ENCODE measurements around the gene SERTAD3.

Gene SERTAD3

GRCh38 chr19:40452016-40452415 is 7.9 kb upstream of the SERTAD3 start:
- no peak overlapping the region for H3K9ac ChIP-seq (ENCODE audit: low read depth, low read length)
- H2AFZ ChIP-seq (ENCODE audit: low read depth, low read length), result no peak overlapping the region
- no peaks in the 10 kb centered on the region; the same call in 1 of the 2 replicates for H3K36me3 ChIP-seq (ENCODE audit: insufficient read depth, low read length)
- no peak for DNase-seq
- H4K20me1 ChIP-seq (ENCODE audit: insufficient read depth, low read length), result no peaks in the 10 kb centered on the region
- no peak overlapping the region for H3K4me2 ChIP-seq (ENCODE audit: insufficient read depth, low read length)
- ATAC-seq (ENCODE audit: insufficient read depth, low read depth), result no peak
- TF ChIP-seq EZH2 (IDR thresholded peaks at IDR 0.05; ENCODE audit: borderline replicate concordance, low read depth, low read length, severe bottlenecking), result no peak
- TF ChIP-seq CTCF (IDR thresholded peaks at IDR 0.05; ENCODE audit: borderline replicate concordance, extremely low read depth, low read length, poor library complexity, severe bottlenecking), result no peak
- no peaks in the 10 kb centered on the region for H3K9me3 ChIP-seq (ENCODE audit: insufficient read depth, low read length, severe bottlenecking)
- no peaks in the 10 kb centered on the region for H3K79me2 ChIP-seq (ENCODE audit: insufficient read depth, low read length)
- no peaks in the 10 kb centered on the region for H3K4me1 ChIP-seq (ENCODE audit: insufficient read depth, low read length)
- H3K4me3 ChIP-seq (ENCODE audit: low read depth in 1 of 2, low read length in 2 of 2), result no peak overlapping the region
- no peak overlapping the region for H3K27ac ChIP-seq (ENCODE audit: low read length)
- no peaks in the 10 kb centered on the region for H3K27me3 ChIP-seq (ENCODE audit: insufficient read depth, low read length, poor library complexity)

GRCh38 chr19:40450664-40451063 is 6.5 kb upstream of the SERTAD3 start:
- no peak overlapping the region for H2AFZ ChIP-seq (ENCODE audit: low read depth, low read length)
- H3K27ac ChIP-seq (ENCODE audit: low read length), result no peak overlapping the region
- no peak overlapping the region for H3K9ac ChIP-seq (ENCODE audit: low read depth, low read length)
- no peaks in the 10 kb centered on the region; the same call in 1 of the 2 replicates for H3K36me3 ChIP-seq (ENCODE audit: insufficient read depth, low read length)
- DNase-seq (no peak), ATAC-seq (ENCODE audit: insufficient read depth, low read depth) (no peak)
- H3K27me3 ChIP-seq (ENCODE audit: insufficient read depth, low read length, poor library complexity), result no peaks in the 10 kb centered on the region
- no peaks in the 10 kb centered on the region for H3K4me1 ChIP-seq (ENCODE audit: insufficient read depth, low read length)
- H3K9me3 ChIP-seq (ENCODE audit: insufficient read depth, low read length, severe bottlenecking), result no peaks in the 10 kb centered on the region
- H4K20me1 ChIP-seq (ENCODE audit: insufficient read depth, low read length), result no peaks in the 10 kb centered on the region
- H3K79me2 ChIP-seq (ENCODE audit: insufficient read depth, low read length), result no peaks in the 10 kb centered on the region
- no peak overlapping the region for H3K4me2 ChIP-seq (ENCODE audit: insufficient read depth, low read length)
- no peak overlapping the region for H3K4me3 ChIP-seq (ENCODE audit: low read depth in 1 of 2, low read length in 2 of 2)
- TF ChIP-seq CTCF (IDR thresholded peaks at IDR 0.05; ENCODE audit: borderline replicate concordance, extremely low read depth, low read length, poor library complexity, severe bottlenecking) (no peak), EZH2 (IDR thresholded peaks at IDR 0.05; ENCODE audit: borderline replicate concordance, low read depth, low read length, severe bottlenecking) (no peak)

GRCh38 chr19:40449506-40449905 is 5.4 kb upstream of the SERTAD3 start:
- H3K27ac ChIP-seq (ENCODE audit: low read length), result no peak overlapping the region
- H4K20me1 ChIP-seq (ENCODE audit: insufficient read depth, low read length), result no peaks in the 10 kb centered on the region
- no peak for DNase-seq
- H3K36me3 ChIP-seq (ENCODE audit: insufficient read depth, low read length), result no peaks in the 10 kb centered on the region; the same call in 1 of the 2 replicates
- TF ChIP-seq CTCF (IDR thresholded peaks at IDR 0.05; ENCODE audit: borderline replicate concordance, extremely low read depth, low read length, poor library complexity, severe bottlenecking) (no peak), EZH2 (IDR thresholded peaks at IDR 0.05; ENCODE audit: borderline replicate concordance, low read depth, low read length, severe bottlenecking) (no peak)
- no peaks in the 10 kb centered on the region for H3K27me3 ChIP-seq (ENCODE audit: insufficient read depth, low read length, poor library complexity)
- ATAC-seq (ENCODE audit: insufficient read depth, low read depth), result no peak
- H3K4me1 ChIP-seq (ENCODE audit: insufficient read depth, low read length), result peaks cover 7% of the 10 kb centered on the region
- no peak overlapping the region for H3K9ac ChIP-seq (ENCODE audit: low read depth, low read length)
- H3K79me2 ChIP-seq (ENCODE audit: insufficient read depth, low read length), result no peaks in the 10 kb centered on the region
- H3K9me3 ChIP-seq (ENCODE audit: insufficient read depth, low read length, severe bottlenecking), result no peaks in the 10 kb centered on the region
- no peak overlapping the region for H3K4me2 ChIP-seq (ENCODE audit: insufficient read depth, low read length)
- H2AFZ ChIP-seq (ENCODE audit: low read depth, low read length), result no peak overlapping the region
- no peak overlapping the region for H3K4me3 ChIP-seq (ENCODE audit: low read depth in 1 of 2, low read length in 2 of 2)
